GM21786 (cell line): Measurements from ENCODE around the gene MGST2.

ENCODE experiments used
- ATAC-seq: cut with Tn5 transposase; IDR thresholded peaks from one replicate; pipeline ENCODE4 v1.9.1; 2021; ENCODE audit not compliant: unreplicated experiment

Gene MGST2

DNA sequence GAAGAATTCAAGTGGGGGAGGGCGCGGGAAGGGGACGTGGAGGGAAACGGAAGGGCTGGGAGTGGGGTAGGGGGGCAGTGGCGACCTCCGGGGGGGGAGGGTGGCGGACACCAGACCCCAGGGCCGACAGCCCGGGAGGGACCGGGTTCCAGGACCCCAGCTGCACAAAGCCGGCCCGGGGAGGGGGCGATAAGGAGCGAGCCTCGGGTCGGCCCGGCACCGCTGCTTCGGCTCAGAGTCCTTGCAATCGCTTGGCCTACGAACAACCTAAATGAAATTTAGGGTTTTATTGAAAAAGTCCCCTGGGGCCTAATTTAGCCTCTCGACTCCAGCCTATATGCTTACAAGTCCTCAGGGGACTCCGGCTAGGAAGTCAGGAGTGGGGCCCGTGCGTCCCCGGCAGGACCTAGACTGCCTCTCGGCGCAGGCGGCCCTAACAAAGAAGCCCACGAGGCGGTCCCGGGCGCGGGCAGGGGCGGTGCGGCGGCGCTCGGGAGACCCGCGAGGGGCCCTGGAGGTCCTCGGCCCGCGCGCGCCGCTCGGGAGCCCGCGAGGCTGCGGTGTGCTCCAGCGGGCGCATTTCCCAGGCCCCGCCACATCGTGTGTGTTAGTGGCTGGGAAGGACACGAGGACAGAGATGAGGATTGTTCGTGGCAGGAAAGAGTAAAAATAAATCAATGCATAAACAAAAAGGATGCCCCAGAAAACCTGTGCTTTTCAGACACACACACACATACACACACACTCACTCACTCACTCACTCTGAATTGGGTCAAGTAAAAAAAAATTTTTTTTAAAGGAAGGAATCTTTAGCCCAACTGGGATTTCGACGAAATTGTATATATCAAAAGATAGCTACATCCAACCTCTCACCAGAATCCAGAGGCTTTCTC is 70.0 kb downstream of the MGST2 start:
- ATAC-seq: no peak

GRCh38 chr4:139736274-139736660 is 70.6 kb downstream of the MGST2 start:
- no peak for ATAC-seq

DNA sequence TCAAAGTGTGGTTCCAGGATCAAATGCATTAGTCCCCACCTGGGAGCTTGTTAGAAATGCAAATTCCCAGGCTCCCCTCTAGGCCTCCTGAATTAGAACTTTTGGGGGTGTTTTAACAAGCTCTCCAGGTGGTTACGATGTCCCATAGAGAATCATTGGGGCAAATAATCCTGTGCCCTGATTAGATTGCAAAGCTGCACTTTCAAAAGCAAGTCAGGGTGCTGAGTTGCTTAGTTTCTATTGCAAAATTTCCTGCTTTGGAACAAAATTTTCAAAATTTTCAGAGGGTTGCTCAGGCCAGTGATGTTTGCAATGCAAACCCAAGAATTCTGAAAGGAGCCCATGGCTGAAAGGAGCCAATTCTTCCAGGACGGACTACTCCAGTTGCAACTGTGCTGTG is 71.0 kb downstream of the MGST2 start:
- ATAC-seq: no peak

DNA sequence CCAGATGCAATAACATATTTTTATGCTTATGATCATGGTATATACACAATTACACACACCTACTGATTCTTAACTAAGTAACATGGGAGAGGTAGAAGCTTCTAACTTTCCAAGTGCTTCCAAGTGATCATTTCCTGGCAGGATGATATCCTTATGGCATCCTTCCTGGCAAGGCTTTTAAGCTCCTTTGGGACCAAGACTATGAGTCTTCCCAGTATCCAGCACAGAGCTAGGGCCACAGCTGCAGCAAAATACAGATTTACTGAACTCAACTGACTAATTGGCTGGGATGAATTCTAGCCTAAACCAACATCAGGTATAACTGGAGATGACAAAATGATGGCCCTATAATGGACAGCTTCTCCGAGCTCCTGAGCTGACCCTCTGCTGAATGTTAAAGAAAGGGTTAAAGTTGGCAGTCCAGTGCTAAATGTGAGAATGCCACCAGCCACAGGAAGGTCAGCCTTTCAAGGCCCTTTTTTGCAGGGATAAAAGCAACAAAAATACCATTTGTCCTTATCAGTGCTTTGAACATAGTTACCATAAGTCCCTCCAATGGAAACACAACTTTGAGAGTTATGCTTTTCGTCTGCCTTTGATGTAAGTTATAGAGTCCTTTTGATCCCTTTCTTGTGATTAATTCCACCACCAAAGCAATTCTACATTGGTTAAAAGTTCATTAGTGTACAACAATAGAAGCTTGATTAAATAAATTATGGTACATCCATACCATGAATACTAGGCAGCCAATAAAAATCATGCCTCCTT is 73.4 kb downstream of the MGST2 start:
- no peak for ATAC-seq

DNA sequence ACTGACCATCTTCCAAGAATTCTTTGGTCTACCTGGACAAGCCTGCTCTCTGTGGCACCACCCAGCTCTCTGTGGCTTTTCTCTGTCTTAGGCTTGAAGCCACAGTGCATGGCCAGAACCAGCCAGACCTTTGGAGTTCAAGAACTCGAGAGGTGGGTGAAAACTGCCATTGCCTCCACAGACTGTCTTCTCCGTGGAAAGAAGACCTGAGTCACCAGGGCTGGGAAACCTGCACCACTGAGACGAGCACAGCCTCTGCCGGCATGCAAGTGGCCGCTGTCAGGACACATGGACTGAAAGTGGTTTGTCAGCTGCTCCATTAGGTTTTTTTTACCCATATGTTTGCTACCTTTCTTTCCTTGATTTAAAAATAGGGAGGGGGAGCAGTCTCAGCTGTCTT is 74.5 kb downstream of the MGST2 start:
- no peak for ATAC-seq

DNA sequence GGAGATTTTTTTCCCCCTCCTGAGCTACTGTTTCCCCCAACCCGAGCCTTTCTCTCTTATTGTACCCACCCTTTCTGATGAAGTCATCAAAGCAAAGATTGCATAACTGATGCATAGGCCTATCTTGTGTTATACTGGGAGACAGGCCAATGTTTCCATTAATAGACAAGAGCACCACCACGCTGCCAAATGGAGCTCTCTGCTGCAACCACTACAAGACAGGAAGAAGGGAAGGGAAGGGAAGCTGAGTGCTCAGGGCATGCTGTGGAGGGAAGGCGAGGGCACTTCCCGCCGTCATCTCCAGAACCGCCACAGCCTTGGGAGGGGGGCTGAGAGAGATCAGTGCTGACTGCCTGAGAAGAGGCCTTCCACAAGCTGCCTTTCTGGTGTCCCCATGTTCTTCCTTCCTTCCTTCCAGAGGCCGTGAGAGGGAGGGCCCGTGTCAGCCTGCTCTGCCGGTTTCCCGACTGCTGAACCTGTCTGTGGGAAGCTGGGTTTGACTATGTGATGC is 75.0 kb downstream of the MGST2 start:
- no peak for ATAC-seq

DNA sequence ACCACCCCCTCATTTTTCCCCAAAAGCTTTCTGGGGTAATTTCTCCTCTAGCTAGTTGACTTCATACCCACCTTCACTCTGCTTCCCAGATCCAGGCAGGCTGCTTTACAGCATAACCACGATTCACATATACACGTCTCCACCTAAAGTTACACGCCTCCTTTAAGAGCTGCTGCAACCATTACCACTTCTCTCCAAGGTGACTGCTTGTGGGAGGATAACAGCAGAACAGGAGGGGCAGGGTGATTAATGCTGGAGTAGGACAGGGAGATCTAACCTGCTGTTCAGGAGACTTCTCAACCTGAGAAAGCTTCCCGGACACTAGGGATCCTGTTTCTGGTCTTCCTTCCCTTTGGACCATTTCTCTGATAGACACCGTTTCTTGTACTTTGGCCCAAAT is 77.4 kb downstream of the MGST2 start:
- no peak for ATAC-seq

GRCh38 chr4:139744232-139744631 is 78.6 kb downstream of the MGST2 start:
- no peak for ATAC-seq

GRCh38 chr4:139745111-139745639 is 79.6 kb downstream of the MGST2 start:
- no peak for ATAC-seq

- ATAC-seq: no peak
These were observed 81.0 kb downstream of the MGST2 start for GRCh38 chr4:139746431-139747171.

GRCh38 chr4:139749338-139749737 is 83.7 kb downstream of the MGST2 start:
- no peak for ATAC-seq

DNA sequence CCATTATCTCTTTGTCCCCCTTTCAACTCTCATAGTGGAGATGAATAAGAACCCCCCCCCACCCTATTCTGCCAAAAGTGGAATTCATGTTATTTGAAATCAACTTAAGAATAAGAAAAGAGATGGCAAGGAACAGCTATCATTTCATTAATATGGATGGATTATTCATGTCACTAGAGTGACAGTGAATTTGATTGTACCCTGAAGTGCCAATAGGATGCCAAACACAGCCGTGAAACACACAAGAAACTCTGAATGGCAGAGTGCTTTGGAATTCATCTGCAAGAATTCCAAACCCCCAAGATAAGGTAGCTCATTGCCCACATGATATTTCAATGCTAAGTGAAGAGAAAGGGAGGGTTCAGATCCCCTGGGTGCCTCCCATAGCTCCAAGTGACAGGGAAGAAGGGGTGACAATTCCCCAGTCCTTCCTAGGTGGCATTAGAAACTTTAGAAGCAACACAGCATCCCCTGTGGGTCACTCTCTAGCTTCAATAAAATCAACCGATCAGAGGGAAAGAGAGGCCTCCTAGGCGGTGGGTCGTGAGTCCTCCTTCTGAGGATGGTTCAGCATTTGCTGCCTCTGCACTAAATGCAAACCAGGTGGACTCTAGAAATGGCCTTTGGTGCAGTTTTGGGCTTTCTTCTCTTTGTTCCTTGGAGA is 84.3 kb downstream of the MGST2 start:
- no peak for ATAC-seq

DNA sequence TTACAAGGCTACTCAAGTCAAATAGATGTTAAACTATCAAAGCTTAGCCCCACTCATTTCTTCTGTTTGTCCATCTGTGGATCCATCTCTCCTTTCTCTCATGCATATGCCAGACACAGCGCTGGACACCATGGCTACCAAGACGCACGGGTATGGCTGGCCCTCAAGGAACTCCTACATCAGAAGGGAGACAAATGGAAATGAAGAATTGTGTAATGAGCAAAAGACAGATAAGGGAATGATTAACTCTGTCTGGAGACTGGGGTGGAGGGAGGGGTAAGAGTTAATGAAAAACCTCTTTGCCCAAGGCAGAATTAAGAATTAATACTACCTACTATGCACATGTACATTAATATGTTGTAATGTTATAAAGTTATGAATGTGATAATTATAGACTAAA is 88.1 kb downstream of the MGST2 start:
- ATAC-seq: no peak
